ENCODE data around the gene SIK3. TPM values are rescaled to one million over a fixed set of nuclear protein-coding genes. Genes with fewer than 3 reads are reported as not detected.

Gene SIK3
- total and polyA plus RNA-seq, 8 donors = 11.1 to 27.3 (median 24.0) TPM

DNA sequence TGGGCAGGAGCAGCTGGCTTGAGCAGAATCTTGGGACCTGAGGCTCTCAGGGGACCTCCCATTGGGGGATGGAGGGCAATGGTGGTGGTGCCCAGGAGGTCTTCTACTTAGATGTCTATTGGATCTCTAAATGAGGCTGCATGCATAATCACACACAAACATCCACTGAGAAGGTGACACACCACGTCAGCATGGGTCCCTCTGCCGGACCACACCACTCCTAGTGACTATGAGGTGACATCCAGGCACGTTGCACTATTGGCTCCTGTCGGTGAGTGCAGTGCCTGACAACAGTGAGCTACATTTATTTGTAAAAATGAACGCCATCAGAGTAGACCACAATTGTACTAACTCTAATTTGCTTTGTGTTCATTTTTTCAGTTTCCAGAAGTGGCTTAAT, 272.8 kb downstream of the SIK3 start:
- Histone ChIP-seq H3K4me3 (no peak overlapping the region), H3K4me1 (no peaks in the 10 kb centered on the region), H3K36me3 (no peaks in the 10 kb centered on the region), H3K27me3 (no peaks in the 10 kb centered on the region), H3K27ac (no peak overlapping the region), H3K9me3 (no peaks in the 10 kb centered on the region)
- FAIRE-seq (no peak), ATAC-seq (no peak), DNase-seq (no peak)
- intact Hi-C loops (cut with DNase I) = no loop called here
- TF ChIP-seq, protein P1, sequence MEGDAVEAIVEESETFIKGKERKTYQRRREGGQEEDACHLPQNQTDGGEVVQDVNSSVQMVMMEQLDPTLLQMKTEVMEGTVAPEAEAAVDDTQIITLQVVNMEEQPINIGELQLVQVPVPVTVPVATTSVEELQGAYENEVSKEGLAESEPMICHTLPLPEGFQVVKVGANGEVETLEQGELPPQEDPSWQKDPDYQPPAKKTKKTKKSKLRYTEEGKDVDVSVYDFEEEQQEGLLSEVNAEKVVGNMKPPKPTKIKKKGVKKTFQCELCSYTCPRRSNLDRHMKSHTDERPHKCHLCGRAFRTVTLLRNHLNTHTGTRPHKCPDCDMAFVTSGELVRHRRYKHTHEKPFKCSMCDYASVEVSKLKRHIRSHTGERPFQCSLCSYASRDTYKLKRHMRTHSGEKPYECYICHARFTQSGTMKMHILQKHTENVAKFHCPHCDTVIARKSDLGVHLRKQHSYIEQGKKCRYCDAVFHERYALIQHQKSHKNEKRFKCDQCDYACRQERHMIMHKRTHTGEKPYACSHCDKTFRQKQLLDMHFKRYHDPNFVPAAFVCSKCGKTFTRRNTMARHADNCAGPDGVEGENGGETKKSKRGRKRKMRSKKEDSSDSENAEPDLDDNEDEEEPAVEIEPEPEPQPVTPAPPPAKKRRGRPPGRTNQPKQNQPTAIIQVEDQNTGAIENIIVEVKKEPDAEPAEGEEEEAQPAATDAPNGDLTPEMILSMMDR (IDR thresholded peaks at IDR 0.05) = no peak
- WGBS, 2 donors = 85 to 91% methylated on average over 5 of the region's 5 CpGs

DNA sequence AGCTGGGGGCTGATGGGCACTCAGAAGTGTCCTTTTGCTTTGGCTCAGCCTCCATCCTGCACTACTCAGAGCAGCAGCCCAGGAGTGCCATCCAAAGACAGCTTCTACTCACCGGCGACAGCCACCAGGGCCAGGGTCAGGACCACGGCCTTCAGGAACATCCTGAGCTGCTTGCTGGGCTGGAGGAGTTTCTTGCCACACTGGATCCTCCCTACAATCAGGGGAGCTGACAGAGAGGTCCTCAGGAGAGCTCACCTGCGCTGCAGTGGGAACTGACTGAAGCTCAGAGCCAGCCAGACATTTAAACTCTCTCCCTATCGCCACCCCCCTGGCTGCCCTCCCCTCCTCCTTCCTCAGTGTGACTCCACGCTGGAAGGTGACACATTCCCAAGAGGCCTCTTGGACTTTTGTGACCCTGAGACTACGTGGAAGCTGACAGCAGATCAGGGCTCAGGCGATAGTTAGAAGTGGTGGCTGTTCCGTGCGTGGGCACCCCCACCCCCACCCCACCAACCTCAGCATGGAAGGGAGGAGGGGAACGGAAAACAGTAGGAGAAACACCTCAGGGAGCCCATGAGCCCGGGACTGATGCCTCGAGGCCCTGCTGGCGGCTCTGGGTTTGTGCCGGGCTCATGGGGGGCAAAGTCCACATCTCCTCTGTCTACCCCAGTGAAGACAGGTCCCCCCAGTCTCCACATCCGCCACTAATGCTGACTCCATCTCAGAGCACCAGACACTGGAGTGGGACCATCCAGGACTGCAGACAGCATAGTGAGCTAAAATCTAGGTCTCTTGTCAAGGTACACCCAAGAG, 275.0 kb downstream of the SIK3 start, which contains the start of gene APOA4:
Gene APOA4, minus strand, starts transcription at position 274 of the 813 bp plus-strand sequence. Its CDS starts 113 bp downstream, at position 161.
- 71 to 76% methylated on average over 16 of the region's 16 CpGs for WGBS, 2 donors
- Histone ChIP-seq H3K9me3 (no peaks in the 10 kb centered on the region), H3K4me3 (no peak within 1 kb of the TSS), H3K4me1 (no peaks in the 10 kb centered on the region), H3K27me3 (no peaks in the 10 kb centered on the region), H3K27ac (no peak within 1 kb of the TSS), H3K36me3 (no peaks in the 10 kb centered on the region)
- ATAC-seq (no peak), DNase-seq (no peak), FAIRE-seq (no peak)
- intact Hi-C loops (cut with DNase I) = no loop called here
- TF ChIP-seq, protein P1 (IDR thresholded peaks at IDR 0.05) = no peak

DNA sequence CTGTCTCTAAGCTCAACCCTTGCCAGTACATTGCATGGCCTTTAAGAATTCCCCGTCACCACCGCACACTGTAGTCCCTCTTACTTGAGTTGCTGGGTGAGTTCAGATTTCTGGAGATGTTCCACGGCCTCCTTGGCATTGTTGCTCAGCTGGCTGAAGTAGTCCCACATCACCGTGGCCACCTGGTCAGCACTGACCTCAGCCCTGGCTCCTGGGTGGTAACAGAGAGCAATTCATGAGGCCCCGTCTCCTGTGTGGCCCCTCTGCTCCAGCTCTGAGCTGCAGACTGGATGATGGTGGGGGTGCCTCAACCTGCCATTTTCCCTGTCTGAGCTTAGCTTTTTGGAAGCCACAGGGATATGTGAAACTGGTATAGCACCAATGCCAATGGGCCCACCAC, 275.7 kb downstream of the SIK3 start:
- H3K27me3 ChIP-seq = no peaks in the 10 kb centered on the region
- FAIRE-seq (no peak), DNase-seq (no peak), ATAC-seq (no peak)
- 76 to 78% methylated on average over 5 of the region's 5 CpGs for WGBS, 2 donors
- intact Hi-C loops (cut with DNase I) = no loop called here
- TF ChIP-seq, protein P1 (IDR thresholded peaks at IDR 0.05) = no peak
- H3K36me3 ChIP-seq = no peaks in the 10 kb centered on the region
- no peaks in the 10 kb centered on the region for H3K9me3 ChIP-seq
- no peaks in the 10 kb centered on the region for H3K4me1 ChIP-seq
- no peak overlapping the region for H3K4me3 ChIP-seq
- H3K27ac ChIP-seq = no peak overlapping the region

DNA sequence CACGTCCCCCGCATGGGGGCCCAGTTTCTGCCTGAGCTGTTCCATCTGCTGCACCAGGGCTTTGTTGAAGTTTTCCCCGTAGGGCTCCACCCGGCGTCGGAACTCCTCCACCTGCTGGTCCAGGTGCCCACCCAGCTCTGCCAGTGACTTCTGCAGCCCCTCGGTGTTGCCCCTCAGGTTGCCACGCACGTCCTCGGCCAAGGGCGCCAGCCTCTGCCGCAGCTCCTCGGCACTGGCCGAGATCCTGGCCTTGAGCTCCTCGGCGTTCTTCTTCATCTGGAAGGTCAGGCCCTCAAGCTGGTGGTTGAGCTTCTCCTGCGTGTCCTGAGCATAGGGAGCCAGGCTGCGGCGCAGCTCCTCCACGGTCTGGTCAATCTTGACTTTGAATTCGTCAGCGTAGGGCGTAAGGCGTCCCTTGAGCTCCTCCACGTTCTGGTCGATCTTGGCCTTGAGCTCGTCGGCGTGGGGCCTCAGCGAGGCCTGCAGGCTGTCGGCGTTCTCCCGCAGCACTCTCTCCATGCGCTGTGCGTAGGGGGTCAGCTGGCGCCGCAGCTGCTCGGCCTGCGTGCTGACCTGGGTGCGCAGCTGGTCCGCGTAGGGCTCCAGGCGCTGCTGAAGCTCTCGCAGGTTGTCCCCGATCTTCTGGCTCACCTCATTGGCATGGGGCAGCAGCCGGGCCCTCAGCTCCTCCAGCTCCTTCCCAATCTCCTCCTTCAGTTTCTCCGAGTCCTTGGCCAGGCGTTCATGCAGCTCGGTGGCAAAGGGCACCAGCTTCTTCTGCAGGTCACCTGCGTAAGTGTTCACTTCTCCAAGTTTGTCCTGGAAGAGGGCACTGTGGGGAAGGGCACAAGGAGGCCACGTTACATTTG, 276.9 kb downstream of the SIK3 start:
- H3K9me3 ChIP-seq = no peaks in the 10 kb centered on the region
- no peaks in the 10 kb centered on the region for H3K4me1 ChIP-seq
- TF ChIP-seq, protein P1 (IDR thresholded peaks at IDR 0.05) = no peak
- no peaks in the 10 kb centered on the region for H3K36me3 ChIP-seq
- 93 to 94% methylated on average over 51 of the region's 51 CpGs for WGBS, 2 donors
- intact Hi-C loops (cut with DNase I) = no loop called here
- ATAC-seq (no peak), DNase-seq (peak in 1 of 6 donors; percentile 53), FAIRE-seq (no peak)
- no peaks in the 10 kb centered on the region for H3K27me3 ChIP-seq
- H3K27ac ChIP-seq = no peak overlapping the region
- H3K4me3 ChIP-seq = no peak overlapping the region
